GM12891 (cell line): Measurements from ENCODE around the gene ARHGAP35.

Source experiments
- PAX5 ChIP-seq: IDR thresholded peaks from 2 replicates; pipeline ENCODE4 v1.6.1; 2011; ENCODE audit warnings: low read length, moderate library complexity, mild to moderate bottlenecking; ENCODE audit not compliant: insufficient read depth, severe bottlenecking
- POLR2A ChIP-seq: IDR thresholded peaks from 2 replicates; pipeline ENCODE4 v1.6.1; 2011; ENCODE audit warnings: low read depth, low read length, control low read depth
- POLR2AphosphoS5 ChIP-seq: IDR thresholded peaks from 2 replicates; pipeline ENCODE4 v1.6.1; 2011; ENCODE audit warnings: low read depth, low read length, control low read depth
- POU2F2 ChIP-seq: IDR thresholded peaks from 2 replicates; pipeline ENCODE4 v1.6.1; 2011; ENCODE audit warnings: low read depth, mild to moderate bottlenecking, control low read depth, low read length, moderate library complexity
- SPI1 ChIP-seq: IDR thresholded peaks from 2 replicates; pipeline ENCODE4 v1.6.1; 2011; ENCODE audit warnings: low read depth, low read length, control low read depth
- TAF1 ChIP-seq: IDR thresholded peaks from 2 replicates; pipeline ENCODE4 v1.6.1; 2011; ENCODE audit warnings: low read depth, low read length, control low read depth

DNA sequence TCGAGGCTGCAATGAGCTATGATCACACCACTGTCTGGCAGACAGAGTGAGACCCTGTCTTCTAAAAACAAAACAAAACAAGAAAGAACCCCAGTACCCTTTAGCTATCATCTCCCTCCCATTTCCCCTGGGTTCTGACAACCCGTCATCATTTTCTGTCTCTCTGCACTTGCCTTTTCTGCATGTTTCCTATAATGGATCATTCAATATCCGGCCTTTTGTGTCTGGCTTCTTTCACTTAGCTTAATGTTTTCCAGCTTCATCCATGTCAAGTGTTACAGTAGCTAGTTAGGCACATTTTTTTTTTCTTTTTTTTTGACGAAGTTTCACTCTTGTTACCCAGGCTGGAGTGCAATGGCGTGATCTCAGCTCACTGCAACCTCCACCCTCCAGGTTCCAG, 26.7 kb upstream of the ARHGAP35 start:
- TF ChIP-seq SPI1 (no peak), POLR2A (no peak), POLR2AphosphoS5 (no peak), TAF1 (no peak), PAX5 (no peak), POU2F2 (no peak)
